22Rv1 (cell line): Measurements from ENCODE around the gene ZNF608.

Experiments used
- ZFX ChIP-seq: fragments of 450-650 bp; IDR thresholded peaks from 2 replicates; pipeline ENCODE4 v1.6.1; 2017; ENCODE audit warnings: antibody characterized with exemption, borderline replicate concordance
- TF ChIP-seq, protein P1 (sequence below): fragments of 450-650 bp; IDR thresholded peaks from 2 replicates; pipeline ENCODE4 v1.5.1; 2017; ENCODE audit warnings: mild to moderate bottlenecking

DNA sequence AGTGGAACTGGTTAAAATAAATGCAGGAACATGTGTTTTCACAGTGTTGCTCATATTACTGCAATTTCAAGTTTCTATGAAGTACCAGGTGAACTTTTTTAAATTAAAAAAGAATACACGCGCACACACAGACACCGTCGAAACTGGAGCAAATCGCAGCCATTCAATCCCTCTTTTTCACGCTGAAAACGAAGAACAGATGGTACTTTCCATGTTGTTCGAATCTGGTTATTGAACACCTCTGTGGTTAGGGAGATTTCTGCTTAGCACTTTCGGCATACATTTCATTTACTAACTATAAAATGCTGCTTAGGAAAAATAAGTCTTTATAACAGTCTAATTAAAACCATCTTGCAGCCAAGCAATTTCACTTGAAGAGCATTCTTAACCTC, 6.8 kb downstream of the ZNF608 start:
- TF ChIP-seq, protein P1, sequence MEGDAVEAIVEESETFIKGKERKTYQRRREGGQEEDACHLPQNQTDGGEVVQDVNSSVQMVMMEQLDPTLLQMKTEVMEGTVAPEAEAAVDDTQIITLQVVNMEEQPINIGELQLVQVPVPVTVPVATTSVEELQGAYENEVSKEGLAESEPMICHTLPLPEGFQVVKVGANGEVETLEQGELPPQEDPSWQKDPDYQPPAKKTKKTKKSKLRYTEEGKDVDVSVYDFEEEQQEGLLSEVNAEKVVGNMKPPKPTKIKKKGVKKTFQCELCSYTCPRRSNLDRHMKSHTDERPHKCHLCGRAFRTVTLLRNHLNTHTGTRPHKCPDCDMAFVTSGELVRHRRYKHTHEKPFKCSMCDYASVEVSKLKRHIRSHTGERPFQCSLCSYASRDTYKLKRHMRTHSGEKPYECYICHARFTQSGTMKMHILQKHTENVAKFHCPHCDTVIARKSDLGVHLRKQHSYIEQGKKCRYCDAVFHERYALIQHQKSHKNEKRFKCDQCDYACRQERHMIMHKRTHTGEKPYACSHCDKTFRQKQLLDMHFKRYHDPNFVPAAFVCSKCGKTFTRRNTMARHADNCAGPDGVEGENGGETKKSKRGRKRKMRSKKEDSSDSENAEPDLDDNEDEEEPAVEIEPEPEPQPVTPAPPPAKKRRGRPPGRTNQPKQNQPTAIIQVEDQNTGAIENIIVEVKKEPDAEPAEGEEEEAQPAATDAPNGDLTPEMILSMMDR: no peak
- no peak for TF ChIP-seq ZFX
